ENCODE data around the gene BIRC3.

The BIRC3 gene

DNA sequence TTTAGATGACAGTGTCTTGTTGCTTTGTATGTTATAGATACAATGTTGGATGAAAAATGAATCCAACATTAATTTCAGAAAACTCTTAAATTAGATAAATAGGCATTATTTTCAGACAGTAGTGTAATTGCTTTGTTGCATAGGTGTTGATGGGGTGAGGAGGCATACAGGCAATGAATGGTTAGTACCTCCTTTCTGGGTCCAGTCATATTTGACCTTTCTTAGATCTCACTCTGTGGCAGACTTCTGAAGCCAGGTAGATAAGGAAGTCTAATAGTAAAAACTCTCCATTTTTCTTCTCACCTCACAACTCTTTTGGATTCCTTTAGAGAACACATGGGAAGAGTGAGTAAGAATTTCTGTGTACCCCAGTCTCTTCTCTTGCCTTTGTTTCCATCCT, 61.5 kb downstream of the BIRC3 start:
- DNase-seq: no peak

GRCh38 chr11:102382384-102382783, 65.1 kb downstream of the BIRC3 start:
- no peak for DNase-seq

DNA sequence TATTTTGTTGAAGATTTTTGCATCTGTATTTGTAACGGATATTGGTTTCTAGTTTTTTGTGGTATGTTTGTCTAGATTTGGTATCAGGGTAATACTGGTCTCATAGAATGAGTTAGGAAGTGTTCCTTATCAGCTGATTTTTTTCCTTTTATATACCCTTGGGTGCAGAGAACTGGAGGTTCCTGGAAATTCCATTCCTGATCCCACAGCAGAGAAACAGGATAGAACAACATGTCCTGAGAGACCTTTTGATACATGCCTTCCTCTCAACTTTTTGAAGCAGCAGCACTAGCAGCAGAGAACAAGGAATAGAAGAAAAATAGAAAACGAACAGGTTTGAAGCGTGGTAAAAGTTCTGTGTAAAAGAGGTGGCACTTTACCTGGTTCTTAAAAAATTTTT, 66.6 kb downstream of the BIRC3 start:
- DNase-seq: no peak

GRCh38 chr11:102384419-102385079, 67.3 kb downstream of the BIRC3 start:
- no peak for DNase-seq

DNA sequence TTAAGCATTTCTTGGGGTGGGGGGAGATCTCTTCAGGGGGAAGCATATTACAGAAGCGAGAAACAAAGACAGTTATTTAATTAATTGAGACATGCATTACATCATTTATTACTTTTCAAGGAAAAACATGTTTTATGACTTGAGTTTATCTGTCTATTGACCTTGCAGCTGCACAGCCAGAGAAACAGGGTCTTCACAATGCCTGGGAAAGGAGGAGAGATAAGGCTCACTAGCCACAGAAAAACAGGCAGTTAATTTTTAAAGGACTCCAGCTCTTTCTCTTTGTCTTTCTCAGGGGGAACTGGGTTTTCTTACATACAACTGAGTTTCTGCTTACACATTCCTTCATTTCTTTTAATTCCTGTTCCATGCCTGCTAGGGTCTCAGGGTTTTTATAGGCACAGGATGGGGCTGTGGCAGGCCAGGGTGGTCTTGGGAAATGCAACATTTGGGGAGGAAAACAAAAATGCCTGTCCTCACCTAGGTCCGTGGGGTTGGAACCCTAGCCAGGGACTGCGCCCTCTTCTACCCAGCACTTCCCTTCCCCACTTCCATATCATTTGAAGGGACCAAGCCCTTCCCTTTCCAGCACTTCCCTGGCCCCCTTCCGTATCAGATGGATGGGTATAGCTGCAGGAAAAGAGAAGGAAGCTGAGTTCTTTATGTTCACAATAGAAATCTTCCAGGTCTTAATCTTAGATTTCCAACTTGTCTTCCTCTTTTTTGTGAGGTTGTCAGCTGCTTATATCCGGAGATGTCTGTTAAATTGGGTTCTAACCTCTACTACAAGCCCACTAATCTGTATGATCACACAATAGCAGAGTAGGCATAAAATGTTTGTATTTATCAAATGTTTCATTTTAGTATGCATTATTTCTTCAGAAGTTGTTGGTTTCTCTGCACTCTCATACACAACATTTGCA, 68.1 kb downstream of the BIRC3 start:
- no peak for DNase-seq

DNA sequence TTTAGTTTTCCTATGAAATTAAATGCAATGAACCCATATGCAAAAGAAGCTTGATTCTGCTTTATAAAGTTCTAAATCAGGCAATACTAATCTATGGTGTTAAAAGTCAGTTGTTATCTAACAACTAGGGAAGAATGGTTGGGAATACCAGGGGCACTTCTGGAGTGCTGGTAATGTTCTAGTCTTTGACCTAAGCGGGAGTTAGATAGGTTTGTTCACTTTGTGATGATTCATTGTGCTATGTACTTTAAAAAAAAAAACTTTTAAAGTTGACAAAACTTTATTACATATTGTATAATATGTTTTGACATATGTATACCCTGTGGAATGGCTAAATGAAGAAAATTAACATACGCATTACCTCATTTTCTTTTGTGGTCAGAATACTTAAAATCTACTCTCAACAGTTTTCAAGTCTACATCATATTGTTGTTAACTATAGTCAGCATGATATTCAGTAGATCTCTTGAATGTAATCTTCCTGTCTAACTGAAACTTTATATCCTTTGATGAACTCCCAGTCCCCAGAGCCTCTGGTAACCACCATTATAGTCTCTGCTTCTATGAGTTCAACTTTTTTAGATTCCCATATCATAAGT, 69.0 kb downstream of the BIRC3 start:
- no peak for DNase-seq

DNA sequence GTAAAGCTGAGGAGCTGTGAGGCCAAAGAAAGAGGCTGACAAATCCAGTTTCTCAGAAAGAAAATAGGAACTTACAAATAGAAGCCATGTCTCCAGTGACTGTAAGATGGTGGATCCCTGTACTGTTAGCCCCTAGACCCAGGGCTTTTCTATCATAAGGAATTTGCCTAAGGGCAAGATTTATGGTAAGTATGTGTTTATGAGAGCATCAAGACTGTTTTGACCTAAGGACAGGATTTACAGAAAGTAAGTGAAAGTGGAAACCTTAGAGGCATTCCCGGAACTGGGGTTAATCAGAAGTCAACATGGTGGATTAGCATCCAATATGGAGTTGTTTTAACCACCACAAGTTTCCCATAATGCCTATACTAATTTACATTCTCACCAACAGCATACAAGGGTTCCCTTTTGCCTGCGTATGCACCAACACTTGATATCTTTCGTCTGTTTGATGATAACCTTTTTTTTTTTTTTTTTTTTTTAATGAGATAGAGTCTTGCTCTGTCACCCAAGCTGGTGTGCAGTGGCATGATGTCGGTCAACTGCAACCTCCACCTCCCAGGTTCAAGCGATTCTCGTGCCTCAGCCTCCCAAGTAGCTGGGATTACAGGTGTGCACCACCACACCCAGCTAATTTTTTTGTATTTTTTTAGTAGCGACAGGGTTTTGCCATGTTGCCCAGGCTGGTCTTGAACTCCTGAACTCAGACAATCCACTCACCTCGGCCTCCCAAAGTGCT, 69.9 kb downstream of the BIRC3 start:
- DNase-seq: no peak

Data from NCI-H2081 (cell line).